H4 (cell line): Measurements from ENCODE around the gene SCFD2. TPM values are rescaled to one million over a fixed set of nuclear protein-coding genes. Genes with fewer than 3 reads are reported as not detected.

Experiments
- DNase-seq: peaks from one replicate; pipeline ENCODE4 v3.0.0-alpha.2; 2015; ENCODE audit warnings: low spot score
- total RNA-seq: library from RNA; depleted of rRNA; stranded (reverse); fragments of >200 nt; shearing (Covaris generic); gene quantifications from 2 replicates; pipeline ENCODE4 v1.2.3, GENCODE V29; 2014

The SCFD2 gene
- total RNA-seq, 1 experiment from 2014 or later = 15.6 TPM

DNA sequence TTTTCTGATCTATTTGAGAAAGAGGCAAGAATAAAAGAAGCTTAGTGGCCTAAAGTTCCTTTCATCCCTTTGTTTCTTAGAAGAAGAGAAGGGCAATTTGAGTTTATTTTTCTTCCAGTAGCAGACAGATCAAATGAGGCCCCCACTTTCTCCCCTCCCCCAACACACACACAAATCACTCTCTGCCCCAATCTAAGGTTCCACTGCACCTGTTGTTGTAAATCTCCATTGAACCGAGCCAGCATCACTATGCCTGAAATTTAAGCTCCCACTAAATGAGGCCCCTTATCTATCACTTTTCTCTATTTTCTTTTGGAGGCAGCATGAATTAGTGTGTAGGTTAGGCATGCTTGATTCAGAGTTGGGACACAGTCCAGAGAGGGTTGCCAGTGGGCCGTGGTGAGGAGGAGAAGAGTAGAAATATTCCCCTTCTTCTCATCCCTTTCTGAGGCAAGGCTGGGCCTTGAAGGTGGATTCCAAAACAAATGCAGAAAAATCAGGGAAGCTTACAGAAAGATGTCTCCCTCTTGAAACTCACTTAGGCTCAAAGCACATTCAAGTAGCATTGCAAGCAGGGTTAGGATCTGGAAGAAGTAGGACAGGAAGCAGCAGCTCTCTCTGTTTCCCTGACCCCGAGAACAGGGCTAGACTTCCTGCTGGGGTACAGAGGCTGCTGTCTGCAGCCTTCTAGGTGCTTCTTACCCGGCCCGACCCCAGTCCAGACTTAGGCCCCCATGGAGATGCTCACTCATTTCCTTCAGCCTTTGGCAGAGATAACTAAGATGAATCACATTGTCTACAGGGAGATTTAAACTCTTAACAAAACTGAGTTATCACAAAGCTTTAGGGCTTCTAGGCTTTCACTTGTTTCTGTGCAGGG, 433.0 kb downstream of the SCFD2 start:
- DNase-seq = no peak

DNA sequence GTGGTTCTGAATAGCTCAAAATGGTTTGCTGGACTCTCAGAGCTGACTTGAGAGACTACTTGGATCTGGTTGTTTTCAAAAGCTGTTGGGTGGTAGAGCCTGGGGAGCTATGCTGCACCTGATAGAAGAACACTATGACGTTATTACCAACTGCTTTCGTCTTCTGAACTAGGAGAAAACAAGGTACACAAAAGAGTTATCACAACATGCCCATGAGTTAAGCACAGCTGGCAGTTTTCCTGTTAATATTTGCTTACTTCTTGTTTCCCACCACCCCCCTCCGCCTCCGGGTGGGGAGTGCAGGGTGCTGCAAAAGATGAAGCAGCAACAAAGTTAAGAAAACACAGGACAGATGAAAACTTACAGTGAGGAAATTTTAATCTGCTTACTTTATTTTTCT, 434.6 kb downstream of the SCFD2 start:
- no peak for DNase-seq

- no peak for DNase-seq
Measured at GRCh38 chr4:52926196-52926974, 439.5 kb downstream of the SCFD2 start.

DNA sequence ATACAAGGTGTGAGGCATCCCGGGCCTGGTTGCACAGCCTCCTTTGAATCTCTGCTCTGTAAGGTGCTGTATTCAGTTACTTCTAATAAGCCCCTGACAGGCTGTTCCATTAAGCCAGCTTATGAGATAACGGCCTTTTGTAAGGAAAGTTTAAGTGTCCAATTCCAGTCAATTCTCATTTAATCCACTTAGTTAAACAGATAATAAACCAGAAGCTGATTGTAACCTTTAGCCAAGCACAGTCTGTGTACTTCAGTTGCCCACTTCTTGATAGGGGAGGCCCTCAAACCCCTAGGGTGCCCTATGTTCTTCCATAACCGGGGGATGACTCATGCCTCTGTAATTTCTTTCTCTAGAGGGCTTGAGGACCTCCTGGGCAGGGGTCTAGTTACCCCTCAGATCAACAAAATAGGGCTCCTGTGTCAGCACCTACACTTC, 440.3 kb downstream of the SCFD2 start:
- no peak for DNase-seq

GRCh38 chr4:52919461-52919860, 446.4 kb downstream of the SCFD2 start:
- DNase-seq = no peak

DNA sequence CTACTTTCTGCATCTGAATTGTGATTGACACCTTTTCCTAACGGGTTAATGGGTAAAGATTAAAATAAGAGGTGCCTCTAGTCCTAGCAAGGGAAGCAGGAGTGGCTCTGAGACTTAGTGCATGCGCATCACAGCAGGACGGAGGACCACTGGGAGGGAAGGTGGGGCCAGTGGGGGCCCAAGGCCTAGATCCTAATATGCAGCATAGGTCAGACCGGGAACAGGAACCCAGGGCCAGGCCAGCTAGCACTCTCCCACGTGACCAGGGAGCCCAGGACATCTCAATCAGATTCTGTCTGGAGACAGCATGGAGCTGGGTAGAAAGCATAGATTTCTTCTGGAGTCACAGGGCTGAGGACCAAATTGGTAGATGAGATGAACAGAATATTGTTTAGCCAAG, 448.0 kb downstream of the SCFD2 start:
- no peak for DNase-seq

GRCh38 chr4:52915730-52916300, 450.0 kb downstream of the SCFD2 start:
- no peak for DNase-seq

GRCh38 chr4:52915191-52915590, 450.7 kb downstream of the SCFD2 start:
- no peak for DNase-seq

DNA sequence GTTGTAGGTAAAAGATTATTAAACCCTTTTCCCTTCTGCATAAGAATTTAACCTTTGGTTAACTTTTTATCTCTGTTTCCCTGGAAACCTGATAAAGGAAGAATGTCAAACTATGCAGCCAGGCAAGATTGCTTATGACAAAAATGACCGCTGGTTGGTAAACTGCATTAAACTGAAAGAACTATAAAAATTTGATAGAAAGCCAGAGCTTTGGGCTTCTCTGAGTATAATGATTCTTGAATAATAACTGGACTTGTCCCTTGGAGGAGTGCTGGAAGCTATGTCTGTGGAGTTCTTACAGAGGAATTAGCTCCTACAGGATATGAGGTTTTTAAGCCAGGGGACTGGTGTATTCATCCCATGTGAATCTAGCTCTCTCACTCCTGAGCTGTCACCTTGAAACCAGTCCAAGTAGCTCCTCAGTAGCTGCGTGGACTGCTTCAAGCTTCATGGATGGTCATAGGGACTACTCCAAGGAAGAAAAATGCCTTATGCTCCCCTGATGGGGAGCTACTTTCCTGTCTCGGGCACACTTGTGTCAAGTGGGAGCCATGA, 451.7 kb downstream of the SCFD2 start:
- peak; percentile 44 for DNase-seq

DNA sequence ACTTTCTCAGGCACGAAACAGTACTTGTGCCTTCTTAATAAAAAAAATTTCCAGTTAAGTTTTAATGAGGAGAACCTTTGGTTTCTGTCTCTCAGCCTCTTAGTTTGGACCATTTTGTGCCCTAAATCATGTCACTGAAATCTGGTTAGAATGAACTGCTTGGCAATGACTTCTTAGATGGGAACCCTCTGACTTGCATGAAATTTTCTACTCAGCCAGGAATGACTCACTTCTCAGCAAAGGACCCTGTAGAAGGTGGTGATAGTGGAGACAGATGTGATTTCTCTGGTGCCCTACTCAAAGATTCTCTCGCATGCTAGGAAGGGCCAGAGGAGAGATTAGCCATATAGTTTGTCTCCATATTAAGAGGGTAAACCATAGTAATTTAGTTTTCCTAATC, 453.3 kb downstream of the SCFD2 start:
- no peak for DNase-seq

- DNase-seq = peak; percentile 84
Measured at GRCh38 chr4:52911684-52912294, 454.1 kb downstream of the SCFD2 start.

- no peak for DNase-seq
Measured at GRCh38 chr4:52910115-52910514, 455.7 kb downstream of the SCFD2 start.

DNA sequence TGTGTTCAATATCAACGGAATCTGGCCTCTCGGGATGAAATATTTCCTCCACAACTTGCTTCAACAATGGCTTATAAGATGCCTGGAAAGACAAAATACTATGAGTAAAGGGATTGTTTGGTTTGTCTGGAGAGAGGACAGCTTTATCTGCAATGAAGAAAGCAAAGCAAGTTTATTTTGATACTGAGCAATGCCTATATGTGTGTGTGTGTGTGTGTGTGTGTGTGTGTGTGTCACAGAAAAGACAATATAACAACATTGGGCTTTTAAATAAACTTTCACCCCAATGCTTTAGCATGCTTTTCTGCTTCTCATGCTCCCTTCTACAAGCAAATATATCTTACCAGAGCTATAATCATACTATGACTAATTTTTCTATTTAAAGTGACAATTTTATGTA, 458.4 kb downstream of the SCFD2 start:
- no peak for DNase-seq

DNA sequence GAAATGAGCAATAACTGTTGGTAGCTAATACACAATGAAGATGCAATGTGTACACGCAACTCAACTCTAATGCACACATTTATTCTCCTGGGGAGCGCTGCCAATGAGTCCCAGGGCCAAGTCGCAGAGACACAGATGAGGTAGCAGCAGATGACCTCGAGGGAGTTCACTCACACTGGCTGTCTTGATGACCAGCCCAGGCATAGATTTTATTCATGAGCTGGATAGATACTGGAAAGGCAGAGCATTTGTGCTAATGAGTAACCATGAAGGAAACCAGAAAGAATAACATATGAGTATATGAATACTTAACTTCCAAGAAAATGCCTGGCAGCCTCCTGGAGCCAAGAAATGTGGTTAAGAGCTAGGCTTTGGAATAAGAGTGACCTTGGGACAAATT, 461.4 kb downstream of the SCFD2 start:
- DNase-seq = no peak

DNA sequence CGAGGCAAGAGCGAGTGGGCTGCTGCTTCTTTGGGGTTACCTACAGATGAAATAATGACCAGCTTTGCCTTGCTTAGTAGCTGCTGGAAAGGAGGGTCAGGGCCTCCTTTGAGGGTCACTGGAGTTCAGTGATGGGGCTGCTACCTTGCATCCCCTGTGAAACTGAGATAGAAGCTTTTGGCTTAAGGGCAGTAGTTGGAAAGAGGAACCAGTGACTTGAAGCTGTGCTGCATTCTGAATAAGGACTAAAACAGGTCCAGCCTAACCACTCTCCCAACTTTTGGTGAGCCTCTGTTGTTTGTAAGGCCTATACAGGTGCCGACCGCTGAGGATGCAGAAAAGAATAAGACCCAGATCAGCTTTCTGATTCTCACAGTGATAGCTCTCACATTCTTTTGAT, 462.6 kb downstream of the SCFD2 start:
- no peak for DNase-seq

DNA sequence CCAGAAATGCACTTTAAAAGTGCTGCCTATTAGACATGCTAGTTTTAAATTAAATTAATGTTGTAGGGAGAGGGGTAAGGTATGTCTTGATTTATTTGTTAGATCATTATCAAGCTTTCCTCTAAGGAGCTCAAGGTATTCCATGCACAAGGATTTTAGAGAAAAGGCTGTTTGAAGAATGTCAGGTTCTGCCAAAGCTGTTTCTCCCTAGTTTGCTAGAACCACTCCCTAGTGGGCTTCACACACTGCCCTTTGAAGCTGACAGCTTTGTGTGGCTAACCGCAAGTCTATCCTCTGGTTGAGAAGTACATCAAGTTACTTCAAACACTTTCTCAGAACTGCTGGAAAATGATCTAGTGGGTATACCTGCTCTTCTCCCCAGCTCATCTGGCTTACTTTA, 471.4 kb downstream of the SCFD2 start:
- DNase-seq = no peak

DNA sequence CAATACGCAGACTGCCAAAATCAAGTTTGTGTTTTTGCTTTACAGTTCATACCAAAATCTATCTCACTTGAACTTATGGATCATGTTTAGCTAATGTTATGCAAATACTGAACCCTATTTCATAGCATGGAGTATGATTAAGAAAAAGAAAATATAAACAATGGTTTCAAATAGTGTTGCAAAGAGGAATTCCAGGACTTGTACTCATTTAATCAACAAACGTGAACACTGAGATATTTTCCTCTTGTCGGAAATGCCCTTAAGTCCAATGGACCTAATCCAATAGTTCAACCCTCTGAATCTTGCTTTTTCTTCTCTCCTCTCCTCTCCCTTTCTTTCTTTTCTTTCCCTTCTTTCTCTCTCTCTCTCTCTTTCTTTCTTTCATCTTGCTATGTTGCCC, 473.0 kb downstream of the SCFD2 start:
- no peak for DNase-seq

DNA sequence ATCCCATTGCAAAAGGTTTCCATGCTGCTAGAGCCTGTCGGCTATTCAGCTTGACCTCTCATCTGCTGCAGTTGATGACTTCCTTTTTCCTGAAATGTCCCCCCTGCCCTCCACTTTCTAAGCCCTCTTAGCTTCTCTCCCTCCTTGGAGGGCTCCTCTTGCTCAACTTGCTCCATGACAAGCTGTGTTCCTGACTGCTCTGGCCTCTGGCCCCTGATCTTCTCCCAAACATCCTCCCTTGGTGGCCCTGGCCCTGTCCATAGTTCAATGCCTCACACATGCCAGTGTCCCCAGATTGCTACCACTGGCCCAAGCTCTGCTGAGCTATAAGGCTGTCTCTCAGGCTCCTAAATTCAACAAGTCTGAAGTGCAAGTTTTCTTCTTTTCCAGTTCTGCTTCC, 474.1 kb downstream of the SCFD2 start:
- no peak for DNase-seq

GRCh38 chr4:52890521-52890791, 475.4 kb downstream of the SCFD2 start:
- no peak for DNase-seq

GRCh38 chr4:52889778-52890520, 475.9 kb downstream of the SCFD2 start:
- DNase-seq = no peak

GRCh38 chr4:52889354-52889753, 476.5 kb downstream of the SCFD2 start:
- no peak for DNase-seq
